HG03045 (cell line): ENCODE results near the gene FGGY.
"Not testable (repeated sequence)": the region's sequence is repeated elsewhere in the genome, so short reads cannot be mapped to it uniquely, and the experiment has no call there.

Experiments
- ATAC-seq: cut with Tn5 transposase; IDR thresholded peaks from one replicate; pipeline ENCODE4 v1.9.1; 2021; ENCODE audit warnings: mild to moderate bottlenecking, moderate library complexity; ENCODE audit not compliant: unreplicated experiment

The FGGY gene

GRCh38 chr1:59296358-59297256 is at the start of gene FGGY:
Gene FGGY, plus strand, starts transcription at chr1:59297094. Its CDS starts 24,456 bp downstream, at chr1:59321550.
- peak; percentile 91 for ATAC-seq

- no peak for ATAC-seq
Observed at GRCh38 chr1:59248758-59249157, 48.1 kb upstream of the FGGY start.

- ATAC-seq = no peak
Observed at GRCh38 chr1:59249396-59250137, 47.3 kb upstream of the FGGY start.

- ATAC-seq = not testable (repeated sequence)
Observed at GRCh38 chr1:59251061-59251460, 45.8 kb upstream of the FGGY start.

GRCh38 chr1:59256429-59256828 is 40.5 kb upstream of the FGGY start:
- not testable (repeated sequence) for ATAC-seq

GRCh38 chr1:59258412-59259032 is 38.4 kb upstream of the FGGY start:
- no peak for ATAC-seq

GRCh38 chr1:59261537-59261936 is 35.4 kb upstream of the FGGY start:
- no peak for ATAC-seq

- ATAC-seq = no peak
Observed at GRCh38 chr1:59262631-59263030, 34.3 kb upstream of the FGGY start.

GRCh38 chr1:59263111-59263510 is 33.8 kb upstream of the FGGY start:
- ATAC-seq = no peak

- no peak for ATAC-seq
Observed at GRCh38 chr1:59265622-59266021, 31.3 kb upstream of the FGGY start.

GRCh38 chr1:59266180-59266926 is 30.5 kb upstream of the FGGY start:
- ATAC-seq = peak; percentile 72

GRCh38 chr1:59266927-59267293 is 30.0 kb upstream of the FGGY start:
- peak; percentile 75 for ATAC-seq

GRCh38 chr1:59268406-59268805 is 28.5 kb upstream of the FGGY start:
- no peak for ATAC-seq

GRCh38 chr1:59271561-59272260 is 25.2 kb upstream of the FGGY start:
- no peak for ATAC-seq

- ATAC-seq = peak; percentile 74
Observed at GRCh38 chr1:59272507-59272906, 24.4 kb upstream of the FGGY start.

GRCh38 chr1:59276439-59276851 is 20.4 kb upstream of the FGGY start:
- no peak for ATAC-seq

- ATAC-seq = no peak
Observed at GRCh38 chr1:59278780-59279354, 18.0 kb upstream of the FGGY start.

GRCh38 chr1:59279645-59280044 is 17.2 kb upstream of the FGGY start:
- no peak for ATAC-seq

GRCh38 chr1:59282951-59283350 is 13.9 kb upstream of the FGGY start:
- ATAC-seq = no peak

GRCh38 chr1:59285691-59286090 is 11.2 kb upstream of the FGGY start:
- ATAC-seq = no peak
